NCI-H510A (cell line): ENCODE data around the gene KEAP1.

Source experiments
- DNase-seq: peaks from one replicate; lab custom pipeline; 2025; lab: John Stamatoyannopoulos, UW

Gene KEAP1

DNA sequence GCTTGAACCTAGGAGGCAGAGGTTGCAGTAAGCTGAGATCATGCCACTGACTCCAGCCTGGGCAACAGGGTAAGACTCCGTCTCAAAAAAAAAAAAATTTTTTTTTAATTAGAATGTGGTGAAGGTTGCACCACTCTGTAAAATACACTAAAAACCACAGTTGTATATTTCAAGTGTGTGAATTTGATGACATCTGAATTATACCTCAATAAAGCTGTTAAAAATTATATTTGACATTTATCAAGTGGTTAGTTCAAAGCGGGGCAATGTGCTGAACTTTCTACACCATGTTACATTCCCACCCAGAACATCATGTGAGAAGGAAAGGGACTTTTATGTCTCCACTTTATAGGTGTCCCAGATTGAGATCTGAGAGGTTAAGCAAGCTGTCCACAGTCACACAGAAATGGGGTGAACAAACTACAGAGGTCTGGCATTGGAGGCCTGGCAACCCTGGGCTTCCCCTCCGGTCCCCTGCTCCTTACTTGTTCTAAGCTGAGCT, 20.0 kb upstream of the KEAP1 start:
- no peak for DNase-seq

- no peak for DNase-seq
These were observed 18.5 kb upstream of the KEAP1 start for GRCh38 chr19:10521461-10522171.

- no peak for DNase-seq
These were observed 17.6 kb upstream of the KEAP1 start for GRCh38 chr19:10520652-10521318.

DNA sequence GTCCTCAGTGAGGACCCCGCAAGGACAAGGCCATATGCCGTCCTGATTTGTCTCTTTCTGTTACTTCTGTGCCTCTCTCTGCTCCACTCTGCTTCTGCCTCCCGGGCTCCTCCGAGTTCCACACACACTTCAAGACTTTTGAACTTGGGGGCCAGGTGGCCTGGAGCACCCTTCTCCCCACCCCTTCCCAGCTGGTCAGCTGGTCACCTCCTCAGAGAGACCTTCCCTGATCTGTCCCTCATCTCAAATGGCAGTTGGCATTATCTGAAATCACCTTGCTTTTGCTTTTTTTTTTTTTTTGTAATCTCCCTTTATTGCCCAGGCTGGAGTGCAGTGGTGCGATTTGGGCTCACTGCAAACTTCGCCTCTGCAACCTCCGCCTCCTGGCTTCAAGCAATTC, 16.3 kb upstream of the KEAP1 start:
- no peak for DNase-seq

DNA sequence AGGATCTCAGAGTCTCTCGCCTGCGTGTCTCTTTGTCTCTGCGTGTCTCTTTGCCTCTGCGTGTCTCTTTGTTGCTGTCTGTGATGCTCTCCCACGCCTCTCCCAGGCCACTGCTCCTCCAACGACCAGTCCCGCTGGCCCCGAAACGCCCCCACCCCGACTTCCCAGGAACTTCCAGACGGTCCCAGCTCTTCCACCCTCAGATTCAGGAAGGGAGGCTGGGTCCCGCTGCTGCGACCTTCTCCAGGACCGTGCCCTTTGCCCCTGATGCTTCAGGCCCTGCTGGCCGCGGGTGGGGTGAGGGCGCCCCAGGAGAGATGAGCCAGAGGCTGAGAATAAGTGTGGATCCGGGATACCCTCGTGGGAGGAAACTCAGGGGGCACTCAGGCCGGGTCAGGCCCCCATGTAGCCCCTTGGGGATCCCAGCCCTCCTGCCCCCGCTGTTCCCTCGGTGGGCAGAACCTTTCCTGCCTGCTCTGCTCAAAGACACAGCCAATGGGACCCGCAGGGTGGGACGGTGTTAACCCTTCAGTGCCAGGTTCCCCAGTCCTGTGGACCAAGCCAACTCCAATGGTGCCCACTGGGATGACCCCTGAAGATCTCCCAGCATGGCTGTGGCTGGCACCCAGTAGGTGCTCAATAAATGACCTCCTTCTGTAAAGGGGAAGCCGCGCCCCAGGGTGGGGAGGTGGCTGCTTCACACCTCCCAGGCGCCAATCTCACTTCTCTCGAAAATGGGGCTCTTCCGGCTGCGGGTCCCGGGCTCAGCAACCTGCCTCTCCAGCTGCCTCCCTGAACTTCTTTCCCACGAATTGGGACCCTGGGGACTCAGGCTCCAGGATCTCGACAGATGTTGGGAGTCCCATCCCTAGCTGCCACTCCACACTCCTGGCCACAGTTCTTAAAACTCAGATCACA, 15.5 kb upstream of the KEAP1 start:
- DNase-seq = no peak

GRCh38 chr19:10517760-10518443, 14.7 kb upstream of the KEAP1 start:
- DNase-seq = no peak

DNA sequence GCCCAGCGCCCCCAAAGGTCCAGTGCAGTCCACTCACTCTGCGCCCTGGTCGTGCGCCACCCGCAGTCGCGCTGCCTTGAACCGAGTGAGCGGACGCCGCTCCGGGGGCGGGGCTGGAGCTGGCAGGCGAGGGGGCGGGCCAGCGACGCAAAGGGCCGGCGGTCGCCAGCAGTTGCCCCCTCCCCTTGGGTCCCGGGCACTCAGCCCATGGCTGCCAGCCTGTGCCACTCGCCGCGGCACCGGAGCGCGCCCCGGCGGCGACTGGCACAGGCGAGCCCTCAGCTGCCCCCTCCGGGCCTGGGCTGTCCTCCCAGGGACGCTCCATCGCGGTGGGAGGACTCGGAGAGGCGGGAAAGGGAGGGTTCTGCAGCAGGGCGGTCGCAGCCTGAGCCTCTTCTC, 14.2 kb upstream of the KEAP1 start, which contains the start of gene S1PR5:
S1PR5 (minus strand) TSS at position 87 of the 399 bp plus-strand sequence. CDS start 2,436 bp downstream, outside the sequence.
- DNase-seq = peak; percentile 42

- DNase-seq = no peak
These were observed 13.6 kb upstream of the KEAP1 start for GRCh38 chr19:10516671-10517286.

GRCh38 chr19:10516064-10516385, 12.9 kb upstream of the KEAP1 start:
- no peak for DNase-seq

DNA sequence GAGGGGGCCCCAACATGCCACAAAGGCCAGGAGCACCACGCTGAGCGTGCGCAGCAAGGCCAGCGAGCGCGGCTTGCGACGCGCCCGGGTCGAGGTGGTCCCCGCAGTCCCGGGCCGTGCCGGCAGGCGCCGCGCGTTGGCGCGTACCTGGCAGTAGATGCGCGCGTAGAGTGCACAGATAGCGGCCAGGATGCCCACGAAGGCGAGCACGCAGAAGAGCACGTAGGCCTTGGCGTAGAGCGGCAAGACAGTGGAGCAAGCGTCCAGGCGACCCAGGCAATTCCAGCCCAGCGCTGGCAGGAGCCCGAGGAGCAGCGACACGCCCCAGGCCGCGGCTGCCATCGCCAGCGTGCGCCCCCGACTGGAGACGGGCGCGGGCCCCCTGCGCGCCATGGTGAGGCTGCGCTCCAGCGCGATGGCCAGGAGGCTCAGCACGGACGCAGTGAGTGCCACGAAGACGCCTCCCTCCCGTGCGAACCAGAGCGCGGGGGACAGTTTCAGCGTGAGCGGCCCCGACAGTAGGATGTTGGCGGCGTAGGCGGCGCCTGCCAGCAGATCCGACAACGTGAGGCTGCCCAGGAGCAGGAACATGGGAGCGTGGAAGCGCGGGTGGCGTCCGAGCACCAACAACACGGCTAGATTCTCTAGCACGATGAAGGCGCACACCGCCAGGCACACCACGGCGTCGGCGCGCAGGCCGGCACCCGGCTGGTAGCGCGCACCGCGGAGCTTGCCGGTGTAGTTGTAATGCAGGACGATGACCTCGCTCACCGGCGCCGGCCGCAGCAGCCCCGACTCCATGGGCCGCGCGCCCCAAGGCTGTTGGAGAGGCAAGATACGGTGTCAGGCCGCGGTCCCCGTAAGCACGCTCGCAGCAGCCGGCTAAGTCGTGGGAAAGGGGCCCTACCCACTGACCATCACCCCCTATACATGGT, 11.3 kb upstream of the KEAP1 start:
- no peak for DNase-seq

DNA sequence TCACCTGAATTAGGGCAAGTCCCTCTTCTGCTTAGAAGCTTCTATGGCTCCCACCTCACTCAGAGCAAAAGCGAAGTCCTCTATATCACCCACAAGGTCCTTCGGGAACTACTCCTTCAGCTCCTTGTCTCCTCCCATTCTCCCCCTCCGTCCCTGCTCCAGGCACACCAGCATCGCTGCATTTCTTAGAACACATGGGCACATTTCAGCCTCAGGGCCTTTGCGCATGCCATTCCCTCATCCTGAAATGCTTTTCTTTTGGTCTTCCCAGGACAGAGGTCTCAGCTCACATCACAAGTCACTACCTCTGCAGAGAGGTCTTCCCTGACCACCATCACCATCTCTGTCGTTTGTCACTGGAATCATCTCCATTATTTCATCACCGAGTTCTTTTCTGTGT, 10.1 kb upstream of the KEAP1 start:
- DNase-seq = no peak

DNA sequence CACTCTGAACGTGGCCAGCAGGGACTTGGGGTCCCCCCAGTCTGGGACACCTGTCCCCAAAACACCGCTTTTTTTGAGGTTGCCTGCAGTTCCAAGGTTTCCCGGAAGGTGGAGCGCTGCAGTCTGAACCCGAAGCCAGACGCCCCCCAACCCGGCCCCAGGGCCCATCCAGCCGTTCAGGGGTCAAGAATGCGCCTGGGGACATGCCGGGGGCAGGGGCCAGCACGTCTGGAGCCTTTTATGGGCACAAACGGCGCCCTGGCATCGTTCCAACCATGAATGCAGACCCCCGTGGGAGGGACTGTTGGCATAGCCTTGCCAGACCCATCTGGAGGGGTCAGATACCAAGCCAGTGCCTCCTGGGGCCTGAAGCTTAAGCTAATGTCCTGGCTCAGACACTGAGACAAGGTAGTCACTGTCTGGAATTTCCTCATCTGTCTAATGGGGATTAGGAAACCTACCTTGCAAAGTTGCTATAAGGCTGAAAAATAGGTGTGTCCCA, 7.2 kb upstream of the KEAP1 start:
- DNase-seq = no peak

GRCh38 chr19:10508707-10509106, 5.6 kb upstream of the KEAP1 start:
- no peak for DNase-seq

DNA sequence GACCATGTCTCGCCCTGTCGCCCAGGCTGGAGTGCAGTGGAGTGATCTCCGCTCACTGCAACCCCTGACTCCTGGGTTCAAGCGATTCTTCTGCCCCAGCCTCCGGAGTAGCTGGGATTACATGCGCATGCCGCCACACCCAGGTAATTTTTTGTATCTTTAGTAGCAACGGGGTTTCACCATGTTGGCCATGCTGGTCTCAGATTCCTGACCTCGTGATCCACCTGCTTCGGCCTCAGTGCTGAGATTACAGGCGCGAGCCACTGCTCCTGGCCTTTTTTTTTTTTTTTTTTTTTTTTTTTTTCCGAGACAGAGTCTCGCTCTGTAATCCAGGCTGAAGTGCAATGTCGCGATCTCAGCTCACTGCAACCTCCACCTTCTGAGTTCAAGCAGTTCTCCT, 4.9 kb upstream of the KEAP1 start:
- no peak for DNase-seq

GRCh38 chr19:10505583-10506229, 2.5 kb upstream of the KEAP1 start:
- no peak for DNase-seq

DNA sequence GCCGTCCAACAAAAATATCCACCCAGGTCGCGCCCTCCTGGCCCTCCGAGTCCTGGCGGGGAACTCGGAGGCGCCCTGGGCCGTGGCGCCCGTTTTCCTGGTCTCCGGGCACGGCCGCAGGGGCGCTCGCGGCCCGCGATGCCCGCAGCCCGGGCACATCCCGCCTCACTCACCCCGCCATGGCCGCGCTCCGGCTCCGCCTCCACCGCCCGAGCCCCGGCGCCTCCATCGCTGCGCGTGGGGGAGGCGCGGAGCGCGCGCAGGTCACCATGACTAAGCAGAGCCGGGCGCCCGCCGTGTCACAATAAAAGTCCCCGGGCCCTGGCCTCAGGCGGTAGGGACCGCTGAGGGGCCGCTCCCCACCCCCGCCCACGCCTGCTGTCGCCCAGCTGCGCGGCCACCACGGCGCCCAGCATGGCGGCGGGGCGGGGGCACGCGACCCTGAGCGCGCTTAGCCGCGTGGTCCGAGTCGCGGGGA, 593 bp downstream of the KEAP1 start:
- peak; percentile 93 for DNase-seq

- peak; percentile 57 for DNase-seq
These were observed 1.1 kb downstream of the KEAP1 start for GRCh38 chr19:10501971-10502523.

GRCh38 chr19:10500247-10500592, 2.9 kb downstream of the KEAP1 start:
- DNase-seq = no peak

GRCh38 chr19:10499550-10500246, 3.5 kb downstream of the KEAP1 start:
- DNase-seq = no peak
